ENCODE results near the gene NOPCHAP1.
"Not testable (repeated sequence)": the region's sequence is repeated elsewhere in the genome, so short reads cannot be mapped to it uniquely, and the experiment has no call there.

NOPCHAP1 gene

GRCh38 chr12:104964167-104964855, 21.8 kb upstream of the NOPCHAP1 start:
- H3K27ac ChIP-seq (ENCODE audit: insufficient read depth, low read length, poor library complexity, severe bottlenecking), result no peak overlapping the region
- DNase-seq, result no peak
- H3K36me3 ChIP-seq (ENCODE audit: control insufficient read depth, insufficient read depth, low read length), result no peaks in the 10 kb centered on the region
- no peaks in the 10 kb centered on the region for H3K9me3 ChIP-seq (ENCODE audit: control insufficient read depth, low read length)
- no peaks in the 10 kb centered on the region for H3K27me3 ChIP-seq (replicated peaks; ENCODE audit: control insufficient read depth, insufficient read depth, low read length, poor library complexity, severe bottlenecking)
- H3K4me3 ChIP-seq (ENCODE audit: insufficient read depth, low read depth, low read length, poor library complexity, severe bottlenecking), result no peak overlapping the region
- H3K4me1 ChIP-seq (ENCODE audit: control insufficient read depth, insufficient read depth, low read length, poor library complexity, severe bottlenecking), result no peaks in the 10 kb centered on the region

GRCh38 chr12:104964856-104965205, 21.3 kb upstream of the NOPCHAP1 start:
- H3K27ac ChIP-seq (ENCODE audit: insufficient read depth, low read length, poor library complexity, severe bottlenecking), result no peak overlapping the region
- H3K4me1 ChIP-seq (ENCODE audit: control insufficient read depth, insufficient read depth, low read length, poor library complexity, severe bottlenecking), result no peaks in the 10 kb centered on the region
- DNase-seq, result no peak
- no peaks in the 10 kb centered on the region for H3K9me3 ChIP-seq (ENCODE audit: control insufficient read depth, low read length)
- no peaks in the 10 kb centered on the region for H3K27me3 ChIP-seq (replicated peaks; ENCODE audit: control insufficient read depth, insufficient read depth, low read length, poor library complexity, severe bottlenecking)
- no peaks in the 10 kb centered on the region for H3K36me3 ChIP-seq (ENCODE audit: control insufficient read depth, insufficient read depth, low read length)
- H3K4me3 ChIP-seq (ENCODE audit: insufficient read depth, low read depth, low read length, poor library complexity, severe bottlenecking), result no peak overlapping the region

GRCh38 chr12:104966677-104967076, 19.4 kb upstream of the NOPCHAP1 start:
- Histone ChIP-seq H3K27ac (ENCODE audit: insufficient read depth, low read length, poor library complexity, severe bottlenecking) (no peak overlapping the region), H3K4me3 (ENCODE audit: insufficient read depth, low read depth, low read length, poor library complexity, severe bottlenecking) (no peak overlapping the region), H3K36me3 (ENCODE audit: control insufficient read depth, insufficient read depth, low read length) (no peaks in the 10 kb centered on the region), H3K9me3 (ENCODE audit: control insufficient read depth, low read length) (no peaks in the 10 kb centered on the region), H3K27me3 (replicated peaks; ENCODE audit: control insufficient read depth, insufficient read depth, low read length, poor library complexity, severe bottlenecking) (no peaks in the 10 kb centered on the region), H3K4me1 (ENCODE audit: control insufficient read depth, insufficient read depth, low read length, poor library complexity, severe bottlenecking) (no peaks in the 10 kb centered on the region)
- no peak for DNase-seq

GRCh38 chr12:104969343-104969742, 16.8 kb upstream of the NOPCHAP1 start:
- no peaks in the 10 kb centered on the region for H3K4me1 ChIP-seq (ENCODE audit: control insufficient read depth, insufficient read depth, low read length, poor library complexity, severe bottlenecking)
- no peaks in the 10 kb centered on the region for H3K9me3 ChIP-seq (ENCODE audit: control insufficient read depth, low read length)
- no peaks in the 10 kb centered on the region for H3K36me3 ChIP-seq (ENCODE audit: control insufficient read depth, insufficient read depth, low read length)
- H3K27me3 ChIP-seq (replicated peaks; ENCODE audit: control insufficient read depth, insufficient read depth, low read length, poor library complexity, severe bottlenecking), result no peaks in the 10 kb centered on the region
- no peak overlapping the region for H3K4me3 ChIP-seq (ENCODE audit: insufficient read depth, low read depth, low read length, poor library complexity, severe bottlenecking)
- no peak for DNase-seq
- H3K27ac ChIP-seq (ENCODE audit: insufficient read depth, low read length, poor library complexity, severe bottlenecking), result no peak overlapping the region

- Histone ChIP-seq H3K36me3 (ENCODE audit: control insufficient read depth, insufficient read depth, low read length) (no peaks in the 10 kb centered on the region), H3K9me3 (ENCODE audit: control insufficient read depth, low read length) (no peaks in the 10 kb centered on the region), H3K4me1 (ENCODE audit: control insufficient read depth, insufficient read depth, low read length, poor library complexity, severe bottlenecking) (no peaks in the 10 kb centered on the region), H3K27ac (ENCODE audit: insufficient read depth, low read length, poor library complexity, severe bottlenecking) (no peak overlapping the region), H3K4me3 (ENCODE audit: insufficient read depth, low read depth, low read length, poor library complexity, severe bottlenecking) (no peak overlapping the region), H3K27me3 (replicated peaks; ENCODE audit: control insufficient read depth, insufficient read depth, low read length, poor library complexity, severe bottlenecking) (no peaks in the 10 kb centered on the region)
- no peak for DNase-seq
Measured at GRCh38 chr12:104971306-104971705, 14.8 kb upstream of the NOPCHAP1 start.

GRCh38 chr12:104973250-104973649, 12.9 kb upstream of the NOPCHAP1 start:
- no peaks in the 10 kb centered on the region for H3K27me3 ChIP-seq (replicated peaks; ENCODE audit: control insufficient read depth, insufficient read depth, low read length, poor library complexity, severe bottlenecking)
- H3K4me3 ChIP-seq (ENCODE audit: insufficient read depth, low read depth, low read length, poor library complexity, severe bottlenecking), result no peak overlapping the region
- no peak overlapping the region for H3K27ac ChIP-seq (ENCODE audit: insufficient read depth, low read length, poor library complexity, severe bottlenecking)
- H3K4me1 ChIP-seq (ENCODE audit: control insufficient read depth, insufficient read depth, low read length, poor library complexity, severe bottlenecking), result no peaks in the 10 kb centered on the region
- DNase-seq, result no peak
- H3K36me3 ChIP-seq (ENCODE audit: control insufficient read depth, insufficient read depth, low read length), result no peaks in the 10 kb centered on the region
- no peaks in the 10 kb centered on the region for H3K9me3 ChIP-seq (ENCODE audit: control insufficient read depth, low read length)

- Histone ChIP-seq H3K27ac (ENCODE audit: insufficient read depth, low read length, poor library complexity, severe bottlenecking) (no peak overlapping the region), H3K36me3 (ENCODE audit: control insufficient read depth, insufficient read depth, low read length) (no peaks in the 10 kb centered on the region), H3K9me3 (ENCODE audit: control insufficient read depth, low read length) (no peaks in the 10 kb centered on the region), H3K27me3 (replicated peaks; ENCODE audit: control insufficient read depth, insufficient read depth, low read length, poor library complexity, severe bottlenecking) (no peaks in the 10 kb centered on the region), H3K4me3 (ENCODE audit: insufficient read depth, low read depth, low read length, poor library complexity, severe bottlenecking) (no peak overlapping the region), H3K4me1 (ENCODE audit: control insufficient read depth, insufficient read depth, low read length, poor library complexity, severe bottlenecking) (no peaks in the 10 kb centered on the region)
- DNase-seq, result no peak
Measured at GRCh38 chr12:104974626-104975290, 11.4 kb upstream of the NOPCHAP1 start.

GRCh38 chr12:104975587-104976343, 10.4 kb upstream of the NOPCHAP1 start:
- H3K9me3 ChIP-seq (ENCODE audit: control insufficient read depth, low read length), result no peaks in the 10 kb centered on the region
- H3K4me3 ChIP-seq (ENCODE audit: insufficient read depth, low read depth, low read length, poor library complexity, severe bottlenecking), result no peak overlapping the region
- H3K36me3 ChIP-seq (ENCODE audit: control insufficient read depth, insufficient read depth, low read length), result no peaks in the 10 kb centered on the region
- DNase-seq, result no peak
- no peaks in the 10 kb centered on the region for H3K27me3 ChIP-seq (replicated peaks; ENCODE audit: control insufficient read depth, insufficient read depth, low read length, poor library complexity, severe bottlenecking)
- H3K4me1 ChIP-seq (ENCODE audit: control insufficient read depth, insufficient read depth, low read length, poor library complexity, severe bottlenecking), result no peaks in the 10 kb centered on the region
- H3K27ac ChIP-seq (ENCODE audit: insufficient read depth, low read length, poor library complexity, severe bottlenecking), result no peak overlapping the region

GRCh38 chr12:104976703-104977102, 9.4 kb upstream of the NOPCHAP1 start:
- Histone ChIP-seq H3K36me3 (ENCODE audit: control insufficient read depth, insufficient read depth, low read length) (no peaks in the 10 kb centered on the region), H3K4me3 (ENCODE audit: insufficient read depth, low read depth, low read length, poor library complexity, severe bottlenecking) (no peak overlapping the region), H3K9me3 (ENCODE audit: control insufficient read depth, low read length) (no peaks in the 10 kb centered on the region), H3K4me1 (ENCODE audit: control insufficient read depth, insufficient read depth, low read length, poor library complexity, severe bottlenecking) (no peaks in the 10 kb centered on the region), H3K27me3 (replicated peaks; ENCODE audit: control insufficient read depth, insufficient read depth, low read length, poor library complexity, severe bottlenecking) (no peaks in the 10 kb centered on the region), H3K27ac (ENCODE audit: insufficient read depth, low read length, poor library complexity, severe bottlenecking) (no peak overlapping the region)
- no peak for DNase-seq

GRCh38 chr12:104977688-104978087, 8.4 kb upstream of the NOPCHAP1 start:
- not testable (repeated sequence) for H3K4me1 ChIP-seq (ENCODE audit: control insufficient read depth, insufficient read depth, low read length, poor library complexity, severe bottlenecking); H3K27me3 ChIP-seq (replicated peaks; ENCODE audit: control insufficient read depth, insufficient read depth, low read length, poor library complexity, severe bottlenecking); H3K36me3 ChIP-seq (ENCODE audit: control insufficient read depth, insufficient read depth, low read length); DNase-seq; H3K4me3 ChIP-seq (ENCODE audit: insufficient read depth, low read depth, low read length, poor library complexity, severe bottlenecking); H3K9me3 ChIP-seq (ENCODE audit: control insufficient read depth, low read length); H3K27ac ChIP-seq (ENCODE audit: insufficient read depth, low read length, poor library complexity, severe bottlenecking)

Measured in effector memory CD4-positive, alpha-beta T cell (primary cell).